Motor neuron (in vitro differentiated cells): ENCODE data around the gene WWC2. TPM values are rescaled to one million over a fixed set of nuclear protein-coding genes. Genes with fewer than 3 reads are reported as not detected.
"Not testable (repeated sequence)": the region's sequence is repeated elsewhere in the genome, so short reads cannot be mapped to it uniquely, and the experiment has no call there.

ENCODE experiments used
- ATAC-seq, 8 experiments: fragments of 200-7000 bp; cut with Tn5 transposase; replicated peaks in 6 of 8; 2 replicates each; pipeline ENCODE4 v1.8.0; 2021; ENCODE audit warnings: mild to moderate bottlenecking in 8 of 8, moderate library complexity in 8 of 8
- H3K27ac ChIP-seq, 2 donors: fragments of 250-450 bp; sonication (Bioruptor Pico); 2 replicates each; pipeline ENCODE4 v1.9.0; 2021; ENCODE audit warnings: antibody characterized with exemption in 2 of 2, mild to moderate bottlenecking in 2 of 2, moderate library complexity in 1 of 2
- H3K4me1 ChIP-seq, 2 donors: fragments of 250-450 bp; sonication (Bioruptor Pico); replicated peaks in 1 of 2; 2 replicates each; pipeline ENCODE4 v1.6.1; 2021; ENCODE audit warnings: antibody characterized with exemption in 2 of 2, mild to moderate bottlenecking in 2 of 2, moderate library complexity in 1 of 2
- H3K4me3 ChIP-seq, 5 donors: fragments of 250-450 bp; sonication (Bioruptor Pico); 2 replicates each; pipeline ENCODE4 v1.9.0; 2021; ENCODE audit warnings: antibody characterized with exemption in 5 of 5, mild to moderate bottlenecking in 5 of 5, moderate library complexity in 4 of 5
- WGBS, 10 experiments: fragments of 450-650 bp; shearing (Covaris generic); methylation state at CpG; one replicate each; pipeline ENCODE4 v1.0.0; 2022; 5-methylcytosine and 5-hydroxymethylcytosine counted together
- in situ Hi-C, 9 experiments: fragments of 400-800 bp; cut with MboI; loops; one replicate each; pipeline ENCODE4 v1.15.0; 2021; ENCODE audit warnings: low sequenced_read_pairs in 9 of 9, low pct_unique_long_range_greater_than_20kb in 2 of 9; ENCODE audit not compliant: unreplicated experiment in 9 of 9
- total RNA-seq, 8 experiments: library from RNA; unstranded; fragments of 300-600 nt; gene quantifications; 2 replicates each; pipeline versions ENCODE4 v1.2.3 to v1.2.4, GENCODE V29; 2022

WWC2 gene
- total RNA-seq, 8 experiments from 2014 or later: 4.2 to 59.4 (median 12.9) TPM

DNA sequence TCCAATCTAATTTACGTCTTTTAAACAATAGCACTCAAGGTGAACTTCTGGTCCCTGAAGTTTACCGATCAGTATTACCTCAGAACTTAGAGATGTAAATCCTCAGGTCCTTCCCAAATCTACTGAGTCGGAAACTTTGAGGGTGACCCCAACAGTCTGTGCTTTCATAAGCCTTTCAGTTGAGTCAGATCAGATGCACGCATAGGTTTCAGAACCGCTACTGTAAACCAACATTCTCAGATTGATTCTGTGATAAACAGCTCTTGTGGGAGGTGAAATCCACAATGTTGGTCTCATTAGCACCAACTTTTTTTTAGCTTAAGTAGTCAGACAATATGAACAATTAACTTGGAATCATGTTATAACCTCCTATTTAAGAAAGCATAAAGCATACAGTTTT lies 86.0 kb downstream of the WWC2 start:
- 73 to 100% (median 92%) methylated on average over 2 to 5 of the region's 5 CpGs; no CpG with 5 or more reads in 1 of the 10 experiments for WGBS, 10 experiments
- Histone ChIP-seq H3K4me3 (no peak overlapping the region), H3K4me1 (no peaks in the 10 kb centered on the region), H3K27ac (no peak overlapping the region)
- ATAC-seq: no peak
- in situ Hi-C loops: no loop called here

DNA sequence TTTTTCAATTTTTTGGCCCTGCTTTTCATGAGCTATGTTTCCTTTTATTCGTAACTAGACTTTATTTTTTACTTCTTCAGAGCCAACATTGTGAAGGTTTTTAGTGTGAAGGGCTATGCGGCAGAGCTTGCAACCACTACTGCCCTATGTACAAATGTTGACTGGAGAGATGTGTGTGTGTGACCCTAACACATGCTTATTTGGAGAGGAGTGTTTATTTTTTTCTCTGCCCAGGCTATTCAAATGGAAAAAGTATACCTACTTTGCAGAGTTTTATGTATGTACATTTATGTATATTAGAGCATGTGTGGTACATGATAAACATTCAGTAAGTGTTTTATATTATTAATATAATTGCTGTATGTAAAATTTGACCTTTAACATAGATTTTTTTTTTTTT lies 86.5 kb downstream of the WWC2 start:
- ATAC-seq: peak in 1 of 8 experiments; percentile 58
- in situ Hi-C loops: no loop called here
- WGBS, 10 experiments: 70 to 100% (median 100%) methylated on average over 1 to 2 of the region's 2 CpGs
- Histone ChIP-seq H3K27ac (no peak overlapping the region), H3K4me3 (no peak overlapping the region), H3K4me1 (no peaks in the 10 kb centered on the region)

DNA sequence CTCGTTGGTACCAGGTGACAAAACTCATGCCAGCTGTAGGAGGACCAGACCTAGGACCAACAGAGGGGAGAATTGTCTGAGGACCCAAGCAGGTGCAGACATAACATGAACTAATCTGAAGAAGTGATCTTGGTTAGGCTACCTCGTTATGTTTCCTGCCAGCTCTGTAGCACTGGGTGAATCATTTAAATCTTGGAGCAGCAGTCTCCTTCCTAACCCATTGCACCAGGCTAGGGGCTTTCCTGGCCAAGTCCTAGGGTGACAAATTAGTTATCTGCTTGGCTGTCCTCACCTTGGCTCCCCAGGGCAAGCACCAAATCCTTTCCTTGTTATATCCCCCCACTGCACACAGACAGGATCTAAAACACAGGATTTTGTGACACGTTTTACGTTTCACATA lies 87.8 kb downstream of the WWC2 start:
- in situ Hi-C loops: no loop called here
- H3K4me1 ChIP-seq: no peaks in the 10 kb centered on the region
- H3K27ac ChIP-seq: no peak overlapping the region
- no peak overlapping the region for H3K4me3 ChIP-seq
- WGBS, 10 experiments: 73 to 100% (median 96%) methylated on average over 1 to 4 of the region's 4 CpGs; no CpG with 5 or more reads in 3 of the 10 experiments
- no peak for ATAC-seq

DNA sequence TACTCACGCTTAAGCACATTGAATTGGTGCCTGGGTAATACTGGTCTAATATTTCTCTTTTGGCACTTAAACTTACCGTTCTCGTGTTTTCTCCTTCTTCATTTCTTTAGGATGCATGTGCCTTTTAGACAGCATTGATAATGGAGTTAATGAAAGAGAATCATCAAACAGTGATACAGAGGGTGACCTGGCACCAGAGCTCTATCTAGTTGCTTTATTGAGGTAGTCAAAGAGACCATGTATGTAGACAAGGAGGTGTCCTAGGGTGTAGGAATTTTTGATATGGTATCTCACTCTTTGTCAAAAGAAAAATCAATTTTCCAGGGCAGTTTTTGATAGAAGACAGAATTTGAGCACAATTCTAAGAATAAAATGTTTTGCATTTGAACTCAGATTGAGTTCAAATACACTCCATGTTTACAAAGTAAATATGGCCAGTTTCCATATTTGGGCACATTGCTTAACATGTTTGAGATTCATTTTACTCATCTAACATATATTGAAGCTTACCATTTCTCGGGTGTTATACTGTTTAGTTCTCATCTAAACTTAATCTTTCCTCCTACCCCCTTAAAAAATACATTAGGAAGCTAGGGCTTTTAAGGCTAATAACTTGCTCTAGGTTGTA lies 92.0 kb downstream of the WWC2 start:
- no peak overlapping the region for H3K27ac ChIP-seq
- H3K4me3 ChIP-seq: no peak overlapping the region
- 92 to 100% (median 96%) methylated on average over 1 to 4 of the region's 4 CpGs for WGBS, 10 experiments
- in situ Hi-C loops: no loop called here
- ATAC-seq: no peak
- H3K4me1 ChIP-seq: no peaks in the 10 kb centered on the region

DNA sequence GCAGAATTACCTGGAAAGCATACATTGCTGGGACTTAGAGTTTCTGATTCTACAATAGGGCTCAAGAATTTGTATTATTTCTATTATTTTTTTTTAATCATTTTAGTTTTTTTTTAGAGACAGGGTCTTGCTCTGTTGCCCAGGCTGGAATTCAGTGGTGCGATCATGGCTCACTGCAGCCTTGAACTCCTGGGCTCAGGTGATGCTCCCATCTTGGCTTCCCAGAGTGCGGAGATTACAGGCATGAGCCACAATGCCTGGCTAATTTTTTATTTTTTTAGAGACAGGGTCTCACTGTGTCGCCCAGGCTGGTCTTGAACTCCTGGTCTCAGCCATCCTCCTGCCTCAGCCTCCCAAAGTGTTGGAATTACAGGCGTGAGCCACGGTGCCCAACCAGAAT lies 92.6 kb downstream of the WWC2 start:
- ATAC-seq: no peak
- Histone ChIP-seq H3K4me1 (no peaks in the 10 kb centered on the region), H3K27ac (no peak overlapping the region), H3K4me3 (no peak overlapping the region)
- WGBS, 10 experiments: 80 to 100% (median 100%) methylated on average over 1 to 4 of the region's 5 CpGs; no CpG with 5 or more reads in 4 of the 10 experiments
- in situ Hi-C loops: no loop called here

DNA sequence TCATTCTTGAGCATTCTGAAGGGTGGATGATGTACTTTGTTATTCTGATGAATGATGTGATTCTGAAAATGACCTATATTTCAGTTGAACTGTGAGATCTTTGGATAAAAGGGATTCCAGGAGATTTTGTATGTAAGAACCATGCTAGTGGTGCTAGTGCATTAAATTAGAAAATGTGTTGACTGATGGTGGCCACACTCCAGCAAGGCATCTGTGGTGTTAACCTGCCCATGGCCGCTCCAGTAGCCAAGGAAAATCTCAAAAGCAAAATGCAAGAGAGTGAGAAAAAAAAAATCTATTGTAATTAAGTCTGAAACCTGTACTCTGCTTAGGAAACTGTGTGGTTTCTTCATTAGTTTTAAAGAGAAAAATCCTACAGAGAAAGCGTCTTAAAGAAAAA lies 93.5 kb downstream of the WWC2 start:
- Histone ChIP-seq H3K27ac (no peak overlapping the region), H3K4me3 (no peak overlapping the region), H3K4me1 (no peaks in the 10 kb centered on the region)
- 72 to 100% (median 95%) methylated on average over 2 of the region's 2 CpGs; no CpG with 5 or more reads in 2 of the 10 experiments for WGBS, 10 experiments
- ATAC-seq: no peak
- in situ Hi-C loops: no loop called here

DNA sequence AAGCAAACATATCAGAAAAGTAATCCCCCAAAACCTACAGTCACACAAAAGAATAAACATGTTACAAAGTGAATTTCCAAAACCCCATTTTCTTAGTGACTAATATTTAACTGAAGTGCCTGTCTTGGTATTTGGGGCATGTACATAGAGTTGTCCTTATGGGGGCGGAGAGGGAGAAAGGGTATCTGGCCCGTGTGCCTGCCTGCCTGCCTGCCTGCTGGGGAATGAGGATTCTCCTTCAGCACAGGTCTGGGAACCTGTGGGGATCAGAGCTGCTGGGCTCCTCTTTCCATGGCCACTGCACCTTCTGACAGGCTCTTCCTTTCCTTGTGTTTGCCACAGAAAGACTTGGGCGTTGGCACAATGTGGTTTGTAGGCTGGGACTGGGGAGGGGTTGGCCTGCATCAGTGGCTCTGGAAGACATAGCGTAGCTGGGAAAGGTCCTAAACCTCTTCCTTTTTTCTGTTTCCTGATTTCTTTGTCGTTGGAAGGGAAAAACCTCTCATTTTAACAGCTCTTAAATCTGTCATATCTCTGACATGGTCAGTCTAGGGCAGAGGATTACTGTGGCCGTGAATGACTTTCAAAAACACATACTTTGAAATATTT lies 94.8 kb downstream of the WWC2 start:
- ATAC-seq: peak in 3 of 8 experiments; percentile 50 to 97 (median 74)
- 62 to 100% (median 92%) methylated on average over 1 to 5 of the region's 6 CpGs; no CpG with 5 or more reads in 2 of the 10 experiments for WGBS, 10 experiments
- H3K4me1 ChIP-seq, in situ Hi-C loops, H3K4me3 ChIP-seq, H3K27ac ChIP-seq: not testable (repeated sequence)

DNA sequence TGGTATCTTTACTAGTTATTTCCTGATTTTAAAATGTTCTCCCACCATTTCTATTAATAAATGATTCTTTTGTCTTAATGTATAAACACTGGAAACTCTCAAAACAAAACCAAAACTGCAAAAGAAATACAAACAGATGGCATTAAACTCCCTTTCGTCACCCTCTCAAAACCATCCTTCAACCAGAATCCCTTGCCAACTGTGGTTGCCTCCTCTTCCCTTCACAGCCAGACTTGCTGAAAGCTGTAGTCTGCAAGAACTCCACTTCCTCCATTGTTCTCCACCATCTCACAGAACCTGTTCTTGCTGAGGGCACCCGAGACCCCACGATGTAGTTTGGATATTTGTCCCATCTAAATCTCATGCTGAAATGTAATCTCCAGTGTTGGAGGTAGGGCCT lies 96.5 kb downstream of the WWC2 start:
- ATAC-seq: no peak

DNA sequence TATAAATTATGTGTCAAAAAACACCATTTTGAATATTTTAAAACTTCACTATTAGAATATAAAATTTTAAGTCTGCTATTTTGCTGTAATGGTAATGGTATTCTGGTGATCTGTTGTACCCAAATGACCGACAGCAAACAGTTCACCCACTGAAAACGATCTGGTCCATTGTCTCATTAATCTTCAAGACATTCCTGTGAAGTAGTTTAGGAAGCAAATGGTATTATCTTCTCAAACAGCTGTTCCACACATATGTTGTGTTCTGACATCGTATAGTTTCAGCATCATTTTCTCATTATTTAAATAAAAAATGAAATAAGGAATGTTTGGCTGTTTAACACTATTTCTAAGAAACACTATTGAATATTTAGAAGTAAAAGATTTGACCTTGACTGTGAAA lies 98.1 kb downstream of the WWC2 start:
- H3K27ac ChIP-seq: no peak overlapping the region
- no peak overlapping the region for H3K4me3 ChIP-seq
- peaks cover 0 to under 1% of the 10 kb centered on the region in 2 donors for H3K4me1 ChIP-seq
- no peak for ATAC-seq
- 67 to 98% (median 86%) methylated on average over 2 to 3 of the region's 3 CpGs; no CpG with 5 or more reads in 1 of the 10 experiments for WGBS, 10 experiments
- in situ Hi-C loops: no loop called here

More for the DNA sequence above, 96.5 kb downstream of the WWC2 start:
- in situ Hi-C loops: no loop called here
- WGBS, 10 experiments: 82 to 100% (median 100%) methylated on average over 1 to 3 of the region's 3 CpGs; no CpG with 5 or more reads in 2 of the 10 experiments
- no peak overlapping the region for H3K4me3 ChIP-seq
- H3K27ac ChIP-seq: no peak overlapping the region
- H3K4me1 ChIP-seq: no peaks in the 10 kb centered on the region

DNA sequence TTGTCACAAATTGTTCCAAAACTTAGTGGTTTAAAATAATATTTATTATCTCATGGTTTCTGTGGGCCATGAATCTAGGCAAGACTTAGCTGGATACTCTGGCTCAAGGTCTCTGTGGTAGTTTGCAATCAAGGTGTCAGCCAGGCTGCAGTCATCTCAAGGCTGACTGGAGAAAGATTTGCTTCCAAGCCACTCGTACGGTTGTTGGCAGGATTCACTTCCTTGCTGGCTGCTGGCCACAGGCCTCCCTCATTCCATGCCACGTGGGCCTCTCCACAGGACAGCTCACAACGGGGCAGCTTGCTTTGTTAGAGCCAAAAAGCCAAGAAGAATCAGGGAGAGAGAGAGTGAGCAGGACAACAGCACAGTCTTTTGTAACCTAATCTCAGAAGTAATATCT lies 101.4 kb downstream of the WWC2 start:
- Histone ChIP-seq H3K4me1 (peaks cover 0 to 8% of the 10 kb centered on the region in 2 donors), H3K4me3 (no peak overlapping the region), H3K27ac (no peak overlapping the region)
- 8 to 100% (median 78%) methylated on average over 2 to 4 of the region's 4 CpGs; no CpG with 5 or more reads in 3 of the 10 experiments for WGBS, 10 experiments
- in situ Hi-C loops: no loop called here
- ATAC-seq: peak in 3 of 8 experiments; percentile 25 to 92 (median 80)

DNA sequence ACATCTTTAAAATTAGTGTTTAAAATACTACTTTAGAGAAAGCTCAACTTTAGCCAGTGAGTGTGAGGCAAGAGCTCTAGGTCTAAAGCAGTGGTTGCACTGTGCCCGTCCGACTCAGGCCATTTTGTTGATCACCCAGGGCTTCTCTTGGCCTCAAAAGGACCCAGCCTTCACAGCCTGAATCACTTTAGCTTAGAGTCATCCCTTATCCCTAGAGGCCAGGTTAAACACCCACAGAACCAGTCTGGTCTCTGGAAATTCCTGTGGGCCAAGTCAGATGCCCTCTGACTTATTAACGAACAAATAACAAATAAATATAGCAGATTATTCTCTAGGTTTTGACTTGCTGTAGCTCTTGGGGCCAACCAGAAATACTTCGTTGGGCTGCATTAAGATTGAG lies 102.3 kb downstream of the WWC2 start:
- in situ Hi-C loops: no loop called here

DNA sequence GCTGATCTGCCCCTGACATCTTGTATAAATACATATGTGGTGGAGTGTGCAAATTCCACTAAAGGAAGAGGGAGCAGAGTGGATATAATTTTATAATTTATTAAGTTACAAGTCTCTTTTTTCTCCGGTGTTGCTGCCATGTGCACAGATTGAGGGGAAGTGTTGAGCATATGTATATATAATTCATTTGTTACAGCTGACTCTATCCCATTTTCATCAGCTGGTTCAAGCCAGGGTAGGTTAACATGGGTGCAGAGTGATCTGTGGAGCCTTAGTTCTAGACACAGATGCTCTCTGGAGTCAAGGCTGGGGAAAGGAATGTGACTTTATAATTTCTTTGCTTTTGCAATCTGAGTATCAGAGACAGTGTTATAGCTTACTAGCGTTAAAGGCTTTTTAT lies 103.5 kb downstream of the WWC2 start:
- 44 to 100% (median 74%) methylated on average over 1 to 2 of the region's 2 CpGs; no CpG with 5 or more reads in 1 of the 10 experiments for WGBS, 10 experiments
- in situ Hi-C loops: no loop called here
- Histone ChIP-seq H3K4me3 (no peak overlapping the region), H3K4me1 (peaks cover 0 to 8% of the 10 kb centered on the region in 2 donors), H3K27ac (no peak overlapping the region)
- ATAC-seq: peak in 3 of 8 experiments; percentile 25 to 72 (median 26)

More for the DNA sequence above, 102.3 kb downstream of the WWC2 start:
- Histone ChIP-seq H3K4me1 (peaks cover 0 to 8% of the 10 kb centered on the region in 2 donors), H3K4me3 (no peak overlapping the region), H3K27ac (no peak overlapping the region)
- no peak for ATAC-seq
- 50 to 100% (median 99%) methylated on average over 1 to 4 of the region's 4 CpGs; no CpG with 5 or more reads in 2 of the 10 experiments for WGBS, 10 experiments

DNA sequence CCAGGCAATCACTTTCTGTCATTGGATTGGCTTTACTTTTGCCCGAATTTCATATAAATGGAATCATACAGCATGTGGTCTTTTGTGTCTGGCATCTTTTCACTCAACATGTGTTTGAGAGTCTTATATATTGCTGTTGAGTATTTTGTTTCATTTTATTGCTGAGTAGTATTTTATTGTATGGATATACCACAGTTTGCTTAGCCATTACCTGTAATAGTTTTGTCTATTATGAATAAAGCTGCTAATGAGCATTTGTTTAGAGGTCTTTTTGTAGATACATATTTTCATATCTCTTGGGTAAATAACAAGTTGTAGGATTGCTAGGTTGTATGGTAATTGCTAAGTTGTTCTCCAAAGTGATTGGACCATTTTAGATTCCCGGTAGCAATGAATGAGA lies 105.7 kb downstream of the WWC2 start:
- WGBS, 10 experiments: 83 to 100% (median 100%) methylated on average over 1 to 2 of the region's 2 CpGs; no CpG with 5 or more reads in 2 of the 10 experiments
- no peak for ATAC-seq
- in situ Hi-C loops: no loop called here
- H3K27ac ChIP-seq: no peak overlapping the region
- H3K4me3 ChIP-seq: no peak overlapping the region
- peaks cover 0 to 8% of the 10 kb centered on the region in 2 donors for H3K4me1 ChIP-seq
